Measurements from ENCODE around the gene MARVELD3.
"Not testable (repeated sequence)": the region's sequence is repeated elsewhere in the genome, so short reads cannot be mapped to it uniquely, and the experiment has no call there.

The MARVELD3 gene

GRCh38 chr16:71626018-71626857 lies at the start of gene MARVELD3:
MARVELD3 (plus strand) TSS chr16:71626184; CDS start chr16:71626230, 46 bp downstream.
- DNase-seq = no peak

GRCh38 chr16:71576971-71577370 lies 49.0 kb upstream of the MARVELD3 start, which contains the start of gene TAT:
TAT (minus strand) TSS chr16:71577092; CDS start chr16:71576415, 677 bp downstream.
- no peak for DNase-seq

- not testable (repeated sequence) for DNase-seq
Observed at GRCh38 chr16:71582553-71582848, 43.5 kb upstream of the MARVELD3 start.

GRCh38 chr16:71584543-71585317 lies 41.3 kb upstream of the MARVELD3 start:
- no peak for DNase-seq

- no peak for DNase-seq
Observed at GRCh38 chr16:71585318-71585703, 40.7 kb upstream of the MARVELD3 start.

- DNase-seq = not testable (repeated sequence)
Observed at GRCh38 chr16:71589334-71589733, 36.6 kb upstream of the MARVELD3 start.

- DNase-seq = not testable (repeated sequence)
Observed at GRCh38 chr16:71590071-71590470, 35.9 kb upstream of the MARVELD3 start.

GRCh38 chr16:71590584-71590983 lies 35.4 kb upstream of the MARVELD3 start:
- DNase-seq = no peak

- no peak for DNase-seq
Observed at GRCh38 chr16:71591917-71592316, 34.1 kb upstream of the MARVELD3 start.

GRCh38 chr16:71593048-71593999 lies 32.7 kb upstream of the MARVELD3 start:
- no peak for DNase-seq

GRCh38 chr16:71594000-71594646 lies 31.9 kb upstream of the MARVELD3 start:
- no peak for DNase-seq

GRCh38 chr16:71595340-71595826 lies 30.6 kb upstream of the MARVELD3 start:
- not testable (repeated sequence) for DNase-seq

GRCh38 chr16:71598426-71598825 lies 27.6 kb upstream of the MARVELD3 start:
- DNase-seq = not testable (repeated sequence)

- no peak for DNase-seq
Observed at GRCh38 chr16:71600822-71601221, 25.2 kb upstream of the MARVELD3 start.

- DNase-seq = no peak
Observed at GRCh38 chr16:71609066-71609465, 16.9 kb upstream of the MARVELD3 start.

- DNase-seq = no peak
Observed at GRCh38 chr16:71610447-71610846, 15.5 kb upstream of the MARVELD3 start.

GRCh38 chr16:71610936-71611871 lies 14.8 kb upstream of the MARVELD3 start:
- peak; percentile 67 to 74 for DNase-seq

- DNase-seq = not testable (repeated sequence)
Observed at GRCh38 chr16:71614956-71615355, 11.0 kb upstream of the MARVELD3 start.

GRCh38 chr16:71618429-71618828 lies 7.6 kb upstream of the MARVELD3 start:
- no peak for DNase-seq

- no peak for DNase-seq
Observed at GRCh38 chr16:71622088-71622487, 3.9 kb upstream of the MARVELD3 start.

- DNase-seq = no peak
Observed at GRCh38 chr16:71623597-71623996, 2.4 kb upstream of the MARVELD3 start.
